Central memory CD4-positive, alpha-beta T cell (primary cell): Measurements from ENCODE around the gene EMC9.

Experiments
- DNase-seq: peaks from one replicate; pipeline ENCODE4 v3.0.0; 2022

Gene EMC9

GRCh38 chr14:24130717-24131548 lies 10.5 kb downstream of the EMC9 start:
- no peak for DNase-seq

GRCh38 chr14:24130380-24130716 lies 11.0 kb downstream of the EMC9 start, which contains the start of gene FITM1:
Gene FITM1 (plus strand): TSS chr14:24130659. CDS start chr14:24131564, 905 bp downstream.
- no peak for DNase-seq

- no peak for DNase-seq
Observed at GRCh38 chr14:24129410-24129998, 11.9 kb downstream of the EMC9 start.

DNA sequence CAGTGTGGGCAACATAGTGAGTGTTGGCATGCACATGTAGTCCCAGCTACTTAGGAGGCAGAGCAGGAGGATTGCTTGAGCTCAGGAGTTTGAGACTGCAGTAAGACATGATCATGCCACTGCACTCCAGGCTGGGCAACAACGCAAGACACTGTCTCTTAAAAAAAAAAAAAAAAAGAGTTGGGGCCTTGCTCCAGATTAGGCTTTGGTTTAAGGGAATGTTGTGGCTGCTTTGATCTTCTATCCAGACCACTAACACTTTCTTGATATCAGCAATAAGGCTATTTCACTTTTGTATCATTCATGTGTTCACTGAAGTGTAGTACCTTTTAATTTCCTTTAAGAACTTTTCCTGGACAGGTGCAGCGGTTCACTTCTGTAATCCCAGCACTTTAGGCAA lies 13.7 kb downstream of the EMC9 start:
- no peak for DNase-seq

DNA sequence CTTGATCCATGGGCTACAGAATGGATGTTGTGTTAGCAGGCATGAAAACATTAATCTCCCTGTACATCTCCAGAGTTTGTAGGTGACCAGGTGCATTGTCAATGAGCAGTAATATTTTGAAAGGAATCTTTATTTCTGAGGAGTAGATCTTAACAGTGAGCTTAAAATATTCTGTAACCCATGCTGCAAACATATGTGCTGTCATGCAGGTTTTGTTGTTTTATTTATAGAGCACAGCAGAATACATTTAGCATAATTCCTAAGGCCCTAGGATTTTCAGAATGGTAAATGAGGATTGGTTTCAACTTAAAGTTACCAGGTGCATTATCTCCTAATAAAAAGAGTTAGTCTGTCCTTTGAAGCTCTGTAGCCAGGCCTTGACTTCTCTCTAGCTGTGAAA lies 14.5 kb downstream of the EMC9 start:
- DNase-seq: no peak

GRCh38 chr14:24123424-24124417 lies 17.7 kb downstream of the EMC9 start:
- no peak for DNase-seq

- no peak for DNase-seq
Observed at GRCh38 chr14:24122898-24123297, 18.5 kb downstream of the EMC9 start.

GRCh38 chr14:24122416-24122815 lies 19.0 kb downstream of the EMC9 start:
- DNase-seq: no peak

GRCh38 chr14:24121210-24121609 lies 20.2 kb downstream of the EMC9 start:
- no peak for DNase-seq

GRCh38 chr14:24119691-24120090 lies 21.7 kb downstream of the EMC9 start:
- no peak for DNase-seq

DNA sequence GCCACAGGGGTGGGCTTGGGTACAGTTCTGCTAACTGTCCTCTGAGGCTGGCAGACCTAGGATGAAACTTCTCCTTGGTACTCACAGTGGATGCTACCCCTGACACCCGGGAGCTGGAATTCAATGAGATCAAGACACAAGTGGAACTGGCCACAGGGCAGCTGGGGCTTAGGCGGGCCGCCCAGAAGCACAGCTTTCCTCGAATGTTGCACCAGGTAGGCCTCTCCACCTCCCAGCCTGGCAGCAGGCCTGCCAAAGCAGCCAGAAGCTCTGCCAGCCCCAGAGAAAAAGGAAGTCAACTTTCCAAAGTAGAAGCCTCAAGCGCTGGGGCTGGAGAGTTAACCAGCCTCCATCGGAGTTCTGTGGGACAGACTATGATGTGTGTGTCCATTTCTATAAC lies 24.2 kb downstream of the EMC9 start:
- no peak for DNase-seq

GRCh38 chr14:24116128-24116814 lies 25.1 kb downstream of the EMC9 start:
- no peak for DNase-seq

DNA sequence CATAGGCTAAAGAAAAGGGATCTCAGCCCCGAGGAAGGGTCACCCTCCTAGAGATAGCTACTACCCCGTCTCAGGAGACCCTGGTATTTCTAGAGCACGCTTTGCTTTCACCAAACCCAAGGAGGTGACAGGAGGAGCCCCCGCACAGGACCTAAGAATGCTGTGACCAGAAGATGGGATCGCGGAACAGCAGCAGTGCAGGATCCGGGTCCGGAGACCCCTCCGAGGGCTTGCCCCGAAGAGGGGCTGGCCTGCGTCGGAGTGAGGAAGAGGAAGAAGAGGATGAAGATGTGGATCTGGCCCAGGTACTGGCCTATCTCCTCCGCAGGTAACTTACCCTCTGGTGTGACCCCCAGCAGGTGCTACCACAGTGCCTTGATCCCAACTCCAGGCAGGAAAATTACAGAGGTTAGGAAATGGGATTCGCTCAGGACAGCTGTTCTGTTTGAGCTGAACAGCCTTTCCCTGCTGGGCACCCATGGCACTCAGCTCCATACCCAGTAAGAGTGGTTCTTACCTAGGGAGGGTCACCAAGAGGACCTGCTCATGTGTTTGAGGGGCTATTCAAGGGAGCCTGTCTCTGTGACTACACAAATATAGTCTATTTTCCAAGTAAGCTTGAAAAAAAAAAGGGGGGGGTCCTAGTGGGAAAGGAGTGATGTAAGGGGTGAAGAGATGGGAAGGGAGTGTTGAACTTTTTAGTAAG lies 25.8 kb downstream of the EMC9 start:
- DNase-seq: no peak

DNA sequence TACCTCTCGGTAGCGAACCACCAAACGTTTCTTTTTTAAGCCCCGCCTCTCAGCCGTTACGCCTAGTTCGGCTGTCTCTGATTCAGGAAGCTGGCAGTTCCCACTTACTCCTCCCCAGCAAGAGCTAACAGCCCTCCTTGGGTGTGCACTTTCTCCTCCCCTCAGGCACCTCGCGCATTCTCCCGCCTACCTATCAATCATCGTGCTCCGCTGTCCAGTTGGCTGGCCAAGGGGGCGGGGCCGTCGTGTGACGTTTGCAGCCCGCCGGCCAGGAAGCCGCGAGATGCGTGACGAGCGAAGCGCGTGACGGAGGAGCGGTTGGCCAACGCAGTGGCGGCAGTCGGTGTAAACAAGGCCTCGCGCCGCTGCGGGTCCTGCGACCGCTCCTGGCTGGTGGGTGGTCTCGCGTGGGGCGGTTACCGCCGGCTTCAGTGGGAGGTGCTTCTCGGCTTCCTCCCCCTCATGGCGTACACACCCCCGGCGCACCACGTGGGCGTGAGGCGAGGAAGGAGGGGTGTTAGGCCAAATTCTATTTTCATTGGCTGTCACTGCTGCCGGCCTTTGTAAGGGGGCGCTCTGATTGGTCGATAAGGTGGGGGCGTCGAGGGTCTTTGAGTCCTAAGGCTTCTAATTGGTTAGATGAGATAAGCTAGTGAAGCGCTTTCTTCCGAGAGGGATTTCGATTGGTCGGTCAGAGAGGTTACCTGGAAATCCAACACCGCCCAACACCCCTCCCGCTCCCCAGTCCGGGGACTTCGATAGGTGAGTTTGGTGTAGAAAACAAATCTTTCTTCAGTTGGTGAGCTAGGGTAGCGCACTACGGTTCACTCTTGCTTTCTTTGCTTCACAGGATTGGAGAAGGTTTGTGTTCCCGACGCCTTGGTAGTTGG lies 26.6 kb downstream of the EMC9 start, which contains the start of the genes DCAF11 and NRL:
TSS of gene DCAF11 (plus strand) at position 246 of the 890 bp plus-strand sequence. CDS start 818 bp downstream, outside the sequence.
TSS of gene NRL (minus strand) at position 418 of the 890 bp plus-strand sequence. CDS start 32,101 bp downstream, outside the sequence.
- DNase-seq: peak; percentile 100

DNA sequence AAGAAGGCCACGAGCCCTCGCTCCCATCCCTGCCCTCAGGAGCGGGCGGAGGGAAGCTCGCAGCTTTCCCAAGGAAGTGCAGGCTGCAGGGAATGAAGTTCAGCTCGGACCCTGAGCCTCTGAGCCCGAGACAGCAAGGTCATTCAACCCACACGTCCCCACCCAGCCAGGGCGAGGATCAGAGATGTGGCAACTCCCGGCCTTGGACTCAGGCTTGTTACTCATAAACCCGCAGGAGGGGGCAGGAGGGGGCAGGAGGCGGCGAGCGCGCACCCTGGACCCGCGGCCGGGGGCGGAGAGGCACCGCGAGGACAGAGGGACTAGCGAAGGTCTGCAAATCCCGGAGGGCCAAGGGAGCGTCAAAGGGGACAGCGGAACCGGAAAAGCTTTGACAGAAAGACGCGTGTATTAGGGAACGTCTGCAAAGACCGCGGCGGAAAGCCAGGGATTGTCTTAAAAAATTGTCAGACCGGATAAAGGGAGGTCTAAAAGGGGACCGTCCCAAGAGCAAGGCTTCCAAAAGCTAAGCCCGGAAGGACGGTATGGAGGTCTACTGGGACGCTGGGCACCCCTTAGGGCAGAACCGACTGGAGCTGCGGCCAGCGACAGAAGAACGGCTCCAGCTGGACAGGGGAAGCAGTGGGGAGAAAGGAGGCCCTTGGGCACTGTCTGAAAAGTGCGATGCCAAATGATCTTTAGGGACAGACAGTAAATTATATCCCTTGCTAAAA lies 27.4 kb downstream of the EMC9 start:
- peak; percentile 86 for DNase-seq

DNA sequence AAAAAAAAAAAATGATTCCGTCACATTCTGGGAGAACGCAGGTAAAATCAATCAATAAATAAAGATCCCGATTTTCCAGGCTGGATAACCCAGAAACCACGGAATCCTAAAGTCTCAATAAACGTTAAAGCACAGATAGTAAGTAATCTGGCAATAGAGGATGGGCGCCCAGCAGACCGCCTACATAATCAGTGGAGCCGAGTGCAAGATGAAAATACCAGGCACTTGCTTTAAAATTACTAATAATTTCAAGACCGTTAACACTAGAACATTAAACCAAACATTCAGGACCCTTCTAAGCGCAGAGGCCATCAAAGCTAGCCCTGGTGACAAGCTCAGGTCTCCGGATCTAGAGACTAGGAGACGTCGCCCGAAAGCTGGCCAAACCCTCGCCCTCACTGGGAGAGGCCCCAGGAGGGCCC lies 28.0 kb downstream of the EMC9 start:
- DNase-seq: no peak

GRCh38 chr14:24110523-24110922 lies 30.9 kb downstream of the EMC9 start:
- no peak for DNase-seq

- no peak for DNase-seq
Observed at GRCh38 chr14:24110060-24110459, 31.3 kb downstream of the EMC9 start.

DNA sequence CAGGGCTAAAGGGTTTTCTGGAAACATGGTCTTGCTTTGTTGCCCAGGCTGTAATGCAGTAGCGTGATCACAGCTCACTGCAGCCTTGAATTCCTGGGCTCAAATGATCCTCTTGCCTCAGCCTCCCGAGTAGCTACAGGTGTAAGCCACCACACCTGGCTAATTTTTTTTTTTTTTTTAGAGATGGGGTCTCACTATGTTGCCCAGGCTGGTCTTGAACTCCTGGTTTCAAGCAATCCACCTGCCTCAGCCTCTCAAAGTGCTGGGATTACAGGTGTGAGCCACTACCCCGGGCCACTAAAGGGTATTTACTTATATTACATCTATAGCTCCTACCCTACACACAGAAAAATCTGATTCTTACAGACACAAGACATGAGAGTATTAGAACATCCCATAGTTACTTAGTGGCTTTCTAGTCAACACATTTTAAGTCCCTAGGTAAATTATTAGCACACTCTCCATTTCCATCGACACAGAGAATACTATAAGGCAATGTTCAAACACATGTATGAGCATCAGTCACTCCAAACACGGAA lies 33.0 kb downstream of the EMC9 start:
- no peak for DNase-seq
